GM18861 (cell line): ENCODE measurements around the gene RYR3.

Source experiments
- ATAC-seq: cut with Tn5 transposase; IDR thresholded peaks from one replicate; pipeline ENCODE4 v1.9.1; 2021; ENCODE audit not compliant: unreplicated experiment

Gene RYR3

GRCh38 chr15:33310481-33311311 is at the start of gene RYR3:
RYR3 (plus strand) TSS chr15:33310967; CDS start chr15:33311046, 79 bp downstream.
- no peak for ATAC-seq

- ATAC-seq: no peak
These were observed 48.5 kb upstream of the RYR3 start for GRCh38 chr15:33262306-33262705.

GRCh38 chr15:33277689-33278088 is 33.1 kb upstream of the RYR3 start:
- ATAC-seq: no peak

- ATAC-seq: no peak
These were observed 31.8 kb upstream of the RYR3 start for GRCh38 chr15:33278816-33279612.

GRCh38 chr15:33279613-33280205 is 31.1 kb upstream of the RYR3 start:
- no peak for ATAC-seq

- no peak for ATAC-seq
These were observed 28.3 kb upstream of the RYR3 start for GRCh38 chr15:33282226-33283020.

GRCh38 chr15:33283576-33283975 is 27.2 kb upstream of the RYR3 start:
- ATAC-seq: no peak

- ATAC-seq: no peak
These were observed 26.4 kb upstream of the RYR3 start for GRCh38 chr15:33284336-33284735.

- ATAC-seq: no peak
These were observed 18.0 kb upstream of the RYR3 start for GRCh38 chr15:33292717-33293307.

GRCh38 chr15:33293713-33294334 is 16.9 kb upstream of the RYR3 start:
- ATAC-seq: no peak

- no peak for ATAC-seq
These were observed 14.7 kb upstream of the RYR3 start for GRCh38 chr15:33296050-33296449.

- ATAC-seq: no peak
These were observed 13.9 kb upstream of the RYR3 start for GRCh38 chr15:33296856-33297255.

GRCh38 chr15:33298631-33299030 is 12.1 kb upstream of the RYR3 start:
- no peak for ATAC-seq

- no peak for ATAC-seq
These were observed 5.8 kb upstream of the RYR3 start for GRCh38 chr15:33304924-33305323.

GRCh38 chr15:33309602-33310276 is 1.0 kb upstream of the RYR3 start:
- no peak for ATAC-seq

- ATAC-seq: no peak
These were observed 675 bp downstream of the RYR3 start for GRCh38 chr15:33311312-33311971.

- no peak for ATAC-seq
These were observed 2.7 kb downstream of the RYR3 start for GRCh38 chr15:33313491-33313890.

GRCh38 chr15:33314069-33314468 is 3.3 kb downstream of the RYR3 start:
- ATAC-seq: no peak

- no peak for ATAC-seq
These were observed 4.3 kb downstream of the RYR3 start for GRCh38 chr15:33315044-33315443.
